Heart left ventricle (tissue), 16 donors: ENCODE measurements around the gene PSMA6. TPM values are rescaled to one million over a fixed set of nuclear protein-coding genes. Genes with fewer than 3 reads are reported as not detected.

ENCODE experiments used
- ATAC-seq, 4 donors: fragments of 200-7000 bp; cut with Tn5 transposase; one replicate each; pipeline ENCODE4 v1.9.1; 2020 to 2022; ENCODE audit warnings: moderate library complexity in 4 of 4, mild to moderate bottlenecking in 3 of 4, moderate number of reproducible peaks in 1 of 4
- DNase-seq, 5 donors: peaks; one replicate each; pipeline ENCODE4 v3.0.0-alpha.2; 2020
- H3K27ac ChIP-seq, 12 donors: fragments of 200-600 bp; sonication (generic) in 4 of 12; one replicate each; pipeline versions ENCODE4 v1.5.0 to v1.8.0; 2016 to 2022; ENCODE audit warnings: mild to moderate bottlenecking in 2 of 12
- H3K27me3 ChIP-seq, 9 donors: fragments of 200-600 bp; sonication (generic) in 2 of 9; one replicate each; pipeline versions ENCODE4 v1.5.1 to v1.8.0; 2016 to 2022; ENCODE audit warnings: mild to moderate bottlenecking in 3 of 9
- H3K36me3 ChIP-seq, 9 donors: fragments of 200-600 bp; sonication (generic) in 2 of 9; one replicate each; pipeline versions ENCODE4 v1.5.0 to v1.8.0; 2018 to 2022; ENCODE audit warnings: mild to moderate bottlenecking in 2 of 9
- H3K4me1 ChIP-seq, 12 donors: fragments of 200-600 bp; sonication (generic) in 4 of 12; one replicate each; pipeline versions ENCODE4 v1.5.0 to v1.8.0; 2016 to 2022; ENCODE audit warnings: mild to moderate bottlenecking in 3 of 12
- H3K4me3 ChIP-seq, 12 donors: fragments of 200-600 bp; sonication (generic) in 4 of 12; one replicate each; pipeline versions ENCODE4 v1.5.0 to v1.8.0; 2017 to 2022; ENCODE audit warnings: mild to moderate bottlenecking in 9 of 12, moderate library complexity in 4 of 12
- H3K9me3 ChIP-seq, 12 donors: fragments of 200-600 bp; sonication (generic) in 4 of 12; one replicate each; pipeline versions ENCODE4 v1.5.0 to v1.8.0; 2016 to 2022; ENCODE audit warnings: mild to moderate bottlenecking in 1 of 12
- CTCF ChIP-seq, 12 donors: fragments of 200-600 bp; sonication (generic) in 4 of 12; IDR thresholded peaks; one replicate each; pipeline versions ENCODE4 v1.5.0 to v1.8.0; 2018 to 2022; ENCODE audit warnings: antibody characterized with exemption in 12 of 12, mild to moderate bottlenecking in 5 of 12
- POLR2A ChIP-seq, 2 donors: fragments of 450-650 bp; IDR thresholded peaks; one replicate each; pipeline ENCODE4 v1.6.1; 2017; ENCODE audit warnings: antibody characterized with exemption in 2 of 2, mild to moderate bottlenecking in 2 of 2, moderate library complexity in 2 of 2
- WGBS, 4 donors: extraction: QIAGEN DNeasy Blood & Tissue Kit in 2 of 4; methylation state at CpG; one replicate each; pipeline versions ENCODE4 v1.1.5 to v1.1.7; 2013 to 2018; 5-methylcytosine and 5-hydroxymethylcytosine counted together
- intact Hi-C, 10 donors: fragments of 100-400 bp; cut with DNase I; formaldehyde crosslinking; loops; one replicate each; pipeline versions ENCODE4 v1.11.1 to v1.14.2; 2022
- polyA plus RNA-seq, 2 donors: library from polyadenylated mRNA; stranded (reverse); fragments of 200-250 nt; gene quantifications; one replicate each; pipeline ENCODE4 v1.2.3, GENCODE V29; 2013
- total RNA-seq, 9 donors: library from RNA; depleted of rRNA in 2 of 9; stranded (reverse); fragments of >200 nt in 2 of 9; fragmentation: NEBNext Ultra II Directional in 3 of 9; extraction: Animal tissue kit (Norgen Biotek cat#: 25700) in 3 of 9; gene quantifications; one replicate each; pipeline versions ENCODE4 v1.1.0 to v1.2.4, GENCODE V29; 2016 to 2023
- donor health status: ischemic (EF 13 %, LVEDD 7.1; RV severe dilation, severe dysfunction).
- donor health status: healthy with polysubstance abuse.
- donor health status: DM: no; HTN: yes; CAD: no.
- donor health status: DM: no; HTN: no; CAD: no.
- donor health status: ischemic (EF 25% LVEDD 6.9; RV normal size, moderate dysfunction).
- donor health status: ischemic (EF 25% LVEDD 5.7; RV mildly dilated, moderate dysfunction).
- donor health status: healthy.
- donor health status: DM: yes; HTN: yes; CAD: no.
- donor health status: ischemic (EF 35%, LVEDD 5.7; RV mildly dilated, moderate dysfunction).
- donor health status: nonischemic (EF 11% LVEDD 7.7; RV severe dilation, severe dysfunction).
- donor health status: DM: yes; HTN: yes; CAD: no.
- donor health status: PGD.
- donor health status: ischemic (EF 29% LVEDD 5.4; RV normal size, mild dysfunction).
- donor health status: nonischemic (EF 23%, LVEDD 6.1; RV moderate dilation, normal function).

Gene PSMA6
- total and polyA plus RNA-seq, 11 donors = 123 to 293 (median 176) TPM

- TF ChIP-seq POLR2A (IDR thresholded peaks at IDR 0.05) (no peak), CTCF (IDR thresholded peaks at IDR 0.05) (no peak)
- no peak overlapping the region for H3K4me3 ChIP-seq
- peaks cover 0 to 16% (median 7%) of the 10 kb centered on the region in 12 donors for H3K4me1 ChIP-seq
- no peaks in the 10 kb centered on the region for H3K27me3 ChIP-seq
- no peak for ATAC-seq
- no peak for DNase-seq
- no peak overlapping the region for H3K27ac ChIP-seq
- H3K9me3 ChIP-seq = peaks cover 0 to 2% (median 0%) of the 10 kb centered on the region in 12 donors
- H3K36me3 ChIP-seq = no peaks in the 10 kb centered on the region
- intact Hi-C loops = loop anchor here in 1 of 10 donors (5.0 kb wide), 1 partner anchor 167 kb away; no protein-coding TSS in a partner anchor
- 95 to 99% (median 98%) methylated on average over 5 of the region's 5 CpGs for WGBS, 4 donors
These were observed 36.5 kb upstream of the PSMA6 start for GRCh38 chr14:35255711-35256110.

GRCh38 chr14:35257809-35258208, 34.4 kb upstream of the PSMA6 start:
- H3K36me3 ChIP-seq = no peaks in the 10 kb centered on the region
- no peak for ATAC-seq
- DNase-seq = no peak
- H3K4me1 ChIP-seq = peaks cover 0 to 16% (median 7%) of the 10 kb centered on the region in 12 donors
- WGBS, 4 donors = 14 to 24% (median 15%) methylated on average over 1 of the region's 1 CpG
- H3K27ac ChIP-seq = no peak overlapping the region
- H3K27me3 ChIP-seq = no peaks in the 10 kb centered on the region
- H3K4me3 ChIP-seq = no peak overlapping the region
- intact Hi-C loops = loop anchor here in 1 of 10 donors (5.0 kb wide), 1 partner anchor 164 kb away; no protein-coding TSS in a partner anchor
- TF ChIP-seq POLR2A (IDR thresholded peaks at IDR 0.05) (no peak), CTCF (IDR thresholded peaks at IDR 0.05) (no peak)
- H3K9me3 ChIP-seq = peaks cover 0 to 2% (median 0%) of the 10 kb centered on the region in 12 donors

DNA sequence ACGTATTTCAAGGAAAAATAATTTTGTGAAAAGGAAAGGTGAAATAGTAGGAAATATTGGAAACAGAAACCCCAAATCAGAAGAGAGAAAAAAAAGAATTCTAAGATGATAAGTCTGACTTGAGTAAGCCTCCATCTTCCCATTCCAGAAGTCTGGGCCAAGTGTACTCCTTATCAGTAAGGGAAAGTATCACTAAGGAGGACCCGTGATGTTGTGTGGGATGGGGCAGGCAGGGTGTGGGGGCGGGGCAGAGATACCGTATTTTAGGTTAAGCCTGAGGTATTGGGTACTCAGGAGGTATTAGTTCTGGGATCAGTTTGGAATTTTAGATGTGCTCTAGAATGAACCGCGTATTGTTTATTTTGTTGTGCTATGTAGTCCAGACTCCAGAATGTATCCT, 33.8 kb upstream of the PSMA6 start:
- no peaks in the 10 kb centered on the region for H3K27me3 ChIP-seq
- H3K9me3 ChIP-seq = peaks cover 0 to 2% (median 0%) of the 10 kb centered on the region in 12 donors
- H3K27ac ChIP-seq = no peak overlapping the region
- H3K4me3 ChIP-seq = no peak overlapping the region
- TF ChIP-seq CTCF (IDR thresholded peaks at IDR 0.05) (no peak), POLR2A (IDR thresholded peaks at IDR 0.05) (no peak)
- WGBS, 4 donors = 66 to 81% (median 76%) methylated on average over 6 of the region's 6 CpGs
- H3K36me3 ChIP-seq = no peaks in the 10 kb centered on the region
- ATAC-seq (no peak), DNase-seq (no peak)
- intact Hi-C loops = loop anchor here in 1 of 10 donors (5.0 kb wide), 1 partner anchor 164 kb away; no protein-coding TSS in a partner anchor
- H3K4me1 ChIP-seq = peaks cover 0 to 16% (median 7%) of the 10 kb centered on the region in 12 donors

DNA sequence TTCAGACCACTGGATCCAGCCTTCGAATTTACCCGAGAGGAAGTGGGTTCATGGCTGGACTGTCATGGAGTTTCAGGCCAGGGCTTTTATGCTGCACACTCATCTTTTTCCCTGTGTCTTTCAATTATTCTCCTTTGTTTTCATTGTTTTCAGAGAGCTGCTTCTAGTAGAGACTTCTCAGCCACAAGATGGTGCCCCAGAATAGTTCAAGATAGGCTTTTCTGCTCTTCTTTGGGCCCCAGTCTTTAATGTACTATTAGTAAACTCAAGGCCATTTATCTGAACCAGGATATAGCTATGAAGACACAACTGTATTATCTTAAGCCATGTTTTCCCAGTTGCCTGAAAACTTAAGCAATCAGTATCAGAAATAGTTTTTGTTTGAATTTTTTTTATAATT, 30.4 kb upstream of the PSMA6 start:
- Histone ChIP-seq H3K4me1 (peaks cover 0 to 16% (median 7%) of the 10 kb centered on the region in 12 donors), H3K4me3 (no peak overlapping the region), H3K36me3 (peaks cover 0 to 4% (median 0%) of the 10 kb centered on the region in 9 donors), H3K27me3 (no peaks in the 10 kb centered on the region), H3K9me3 (peaks cover 0 to 2% (median 0%) of the 10 kb centered on the region in 12 donors), H3K27ac (no peak overlapping the region)
- TF ChIP-seq POLR2A (IDR thresholded peaks at IDR 0.05) (no peak), CTCF (IDR thresholded peaks at IDR 0.05) (peak in 9 of 12 donors; percentile 11 to 54 (median 36))
- intact Hi-C loops = no loop called here
- 92 to 94% (median 93%) methylated on average over 2 of the region's 2 CpGs for WGBS, 4 donors
- ATAC-seq (peak in 1 of 4 donors; percentile 54), DNase-seq (no peak)
